Ishikawa (cell line): ENCODE results near the gene DAD1.

Experiments
- CEBPB ChIP-seq: IDR thresholded peaks from 2 replicates; pipeline ENCODE4 v1.6.1; 2012
- CREB1 ChIP-seq: IDR thresholded peaks from 2 replicates; pipeline ENCODE4 v1.6.1; 2012; ENCODE audit warnings: low read depth
- EGR1 ChIP-seq: IDR thresholded peaks from 2 replicates; pipeline ENCODE4 v1.6.1; 2012
- EP300 ChIP-seq: IDR thresholded peaks from 2 replicates; pipeline ENCODE4 v1.6.1; 2012; ENCODE audit warnings: borderline replicate concordance
- MAX ChIP-seq: IDR thresholded peaks from 2 replicates; pipeline ENCODE4 v1.6.1; 2012
- NFIC ChIP-seq: IDR thresholded peaks from 2 replicates; pipeline ENCODE4 v1.6.1; 2012
- RAD21 ChIP-seq: IDR thresholded peaks from 2 replicates; pipeline ENCODE4 v1.6.1; 2012; ENCODE audit warnings: low read depth
- TAF1 ChIP-seq: IDR thresholded peaks from 2 replicates; pipeline ENCODE4 v1.6.1; 2012; ENCODE audit warnings: low read depth, mild to moderate bottlenecking
- TCF12 ChIP-seq: IDR thresholded peaks from 2 replicates; pipeline ENCODE4 v1.6.1; 2012; ENCODE audit warnings: low read depth
- TEAD4 ChIP-seq: IDR thresholded peaks from 2 replicates; pipeline ENCODE4 v1.6.1; 2012
- USF1 ChIP-seq: IDR thresholded peaks from 2 replicates; pipeline ENCODE4 v1.6.1; 2012
- YY1 ChIP-seq: IDR thresholded peaks from 2 replicates; pipeline ENCODE4 v1.6.1; 2012; ENCODE audit warnings: low read depth
- ZBTB7A ChIP-seq: IDR thresholded peaks from 2 replicates; pipeline ENCODE4 v1.6.1; 2012; ENCODE audit warnings: low read depth
- TF ChIP-seq, protein P1 (sequence below): IDR thresholded peaks from 2 replicates; pipeline ENCODE4 v1.6.1; 2012; ENCODE audit warnings: low read depth, mild to moderate bottlenecking

DNA sequence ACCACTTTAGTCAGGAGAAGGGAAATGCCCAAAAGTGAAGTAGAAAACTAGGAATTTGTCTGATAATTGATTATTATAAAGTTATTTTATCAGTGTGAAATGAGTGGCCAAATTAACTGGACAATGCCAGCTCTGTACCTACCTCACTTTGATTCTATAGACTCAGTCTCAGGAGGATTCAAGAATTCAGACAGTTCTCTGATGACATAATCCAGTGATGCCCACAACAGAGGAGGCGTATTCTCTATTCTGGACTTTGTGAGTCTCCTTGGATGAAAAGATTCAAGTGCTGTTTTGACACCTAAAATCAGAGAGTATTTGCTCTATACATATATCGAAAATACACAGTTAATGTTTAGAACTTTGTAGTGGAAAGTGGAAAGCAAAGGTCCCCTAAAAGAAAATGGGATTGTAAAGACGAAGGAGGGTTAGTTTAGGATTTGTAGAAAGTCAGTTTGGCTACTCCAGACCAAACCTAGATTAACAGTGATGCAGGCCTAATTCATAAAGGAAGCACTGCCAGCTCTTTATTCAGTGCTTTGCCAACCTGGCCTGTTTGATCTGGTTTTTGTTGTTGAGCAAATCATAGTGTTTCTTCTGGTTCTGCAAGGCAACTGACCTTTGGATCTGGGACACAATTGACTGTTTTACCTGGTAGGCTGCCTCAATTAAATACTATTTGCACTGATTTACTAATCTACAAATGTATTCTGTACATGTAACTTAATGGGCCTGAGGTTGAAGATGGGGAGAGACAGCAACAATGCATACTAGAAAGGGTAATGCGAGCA lies 67.4 kb downstream of the DAD1 start:
- TF ChIP-seq, protein P1, sequence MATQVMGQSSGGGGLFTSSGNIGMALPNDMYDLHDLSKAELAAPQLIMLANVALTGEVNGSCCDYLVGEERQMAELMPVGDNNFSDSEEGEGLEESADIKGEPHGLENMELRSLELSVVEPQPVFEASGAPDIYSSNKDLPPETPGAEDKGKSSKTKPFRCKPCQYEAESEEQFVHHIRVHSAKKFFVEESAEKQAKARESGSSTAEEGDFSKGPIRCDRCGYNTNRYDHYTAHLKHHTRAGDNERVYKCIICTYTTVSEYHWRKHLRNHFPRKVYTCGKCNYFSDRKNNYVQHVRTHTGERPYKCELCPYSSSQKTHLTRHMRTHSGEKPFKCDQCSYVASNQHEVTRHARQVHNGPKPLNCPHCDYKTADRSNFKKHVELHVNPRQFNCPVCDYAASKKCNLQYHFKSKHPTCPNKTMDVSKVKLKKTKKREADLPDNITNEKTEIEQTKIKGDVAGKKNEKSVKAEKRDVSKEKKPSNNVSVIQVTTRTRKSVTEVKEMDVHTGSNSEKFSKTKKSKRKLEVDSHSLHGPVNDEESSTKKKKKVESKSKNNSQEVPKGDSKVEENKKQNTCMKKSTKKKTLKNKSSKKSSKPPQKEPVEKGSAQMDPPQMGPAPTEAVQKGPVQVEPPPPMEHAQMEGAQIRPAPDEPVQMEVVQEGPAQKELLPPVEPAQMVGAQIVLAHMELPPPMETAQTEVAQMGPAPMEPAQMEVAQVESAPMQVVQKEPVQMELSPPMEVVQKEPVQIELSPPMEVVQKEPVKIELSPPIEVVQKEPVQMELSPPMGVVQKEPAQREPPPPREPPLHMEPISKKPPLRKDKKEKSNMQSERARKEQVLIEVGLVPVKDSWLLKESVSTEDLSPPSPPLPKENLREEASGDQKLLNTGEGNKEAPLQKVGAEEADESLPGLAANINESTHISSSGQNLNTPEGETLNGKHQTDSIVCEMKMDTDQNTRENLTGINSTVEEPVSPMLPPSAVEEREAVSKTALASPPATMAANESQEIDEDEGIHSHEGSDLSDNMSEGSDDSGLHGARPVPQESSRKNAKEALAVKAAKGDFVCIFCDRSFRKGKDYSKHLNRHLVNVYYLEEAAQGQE = no peak
- TF ChIP-seq CEBPB = no peak
- no peak for TF ChIP-seq YY1
- TF ChIP-seq RAD21 = no peak
- TF ChIP-seq TAF1 = no peak
- TF ChIP-seq EGR1 = no peak
- no peak for TF ChIP-seq ZBTB7A
- TF ChIP-seq MAX = no peak
- no peak for TF ChIP-seq TCF12
- no peak for TF ChIP-seq CREB1
- TF ChIP-seq NFIC = no peak
- TF ChIP-seq EP300 = no peak
- TF ChIP-seq USF1 = no peak
- no peak for TF ChIP-seq TEAD4
